OCI-LY3 (cell line): ENCODE results near the gene NUAK2.
"Not testable (repeated sequence)": the region's sequence is repeated elsewhere in the genome, so short reads cannot be mapped to it uniquely, and the experiment has no call there.

Experiments
- H2AFZ ChIP-seq: fragments of 200-600, 300-600 bp; shearing (Covaris generic); 2 replicates; pipeline ENCODE4 v1.6.0; 2014; ENCODE audit warnings: antibody characterized with exemption, low read depth, low read length
- H3K27ac ChIP-seq: fragments of 200-600, 300-600 bp; sonication (generic); 2 replicates; pipeline ENCODE4 v1.5.1; 2014; ENCODE audit warnings: mild to moderate bottlenecking, low read length, moderate library complexity, mixed read lengths
- H3K27me3 ChIP-seq: fragments of 200-600, 300-600 bp; sonication (generic); 2 replicates; pipeline ENCODE4 v1.6.1; 2014; ENCODE audit warnings: low read depth, low read length, mixed read lengths
- H3K36me3 ChIP-seq: fragments of 200-600, 300-600 bp; sonication (generic); replicated peaks from 2 replicates; pipeline ENCODE3; 2014; ENCODE audit warnings: low read depth, low read length, mixed read lengths
- H3K4me1 ChIP-seq: fragments of 300-600, 200-600 bp; sonication (generic); 2 replicates; pipeline ENCODE4 v1.6.1; 2014; ENCODE audit warnings: low read length, mixed read lengths
- H3K4me2 ChIP-seq: fragments of 200-600, 300-600 bp; sonication (generic); 2 replicates; pipeline ENCODE4 v1.6.1; 2014; ENCODE audit warnings: low read length, mixed read lengths
- H3K4me3 ChIP-seq: fragments of 300-600, 200-600 bp; sonication (generic); 2 replicates; pipeline ENCODE4 v1.5.1; 2014; ENCODE audit warnings: antibody characterized with exemption, mild to moderate bottlenecking, low read length, moderate library complexity
- H3K79me2 ChIP-seq: fragments of 300-600, 200-600 bp; shearing (Covaris generic); 2 replicates; pipeline ENCODE4 v1.6.1; 2014; ENCODE audit warnings: mild to moderate bottlenecking, low read length, mixed read lengths
- H3K9ac ChIP-seq: fragments of 300-600, 200-600 bp; shearing (Covaris generic); 2 replicates; pipeline ENCODE4 v1.6.0; 2014; ENCODE audit warnings: mild to moderate bottlenecking, low read length, moderate library complexity
- H3K9me3 ChIP-seq: fragments of 200-600, 300-600 bp; shearing (Covaris generic); 2 replicates; pipeline ENCODE4 v1.6.1; 2014; ENCODE audit warnings: low read length, mixed read lengths; ENCODE audit not compliant: insufficient read depth
- H4K20me1 ChIP-seq: fragments of 200-600, 300-600 bp; sonication (generic); 2 replicates; pipeline ENCODE4 v1.6.1; 2016; ENCODE audit warnings: low read length, mixed read lengths; ENCODE audit not compliant: insufficient read depth
- CTCF ChIP-seq: fragments of 200-600, 300-600 bp; sonication (generic); IDR thresholded peaks from 2 replicates; pipeline ENCODE4 v1.5.1; 2014; ENCODE audit warnings: antibody characterized with exemption, low read length, low read depth
- EZH2phosphoT487 ChIP-seq: fragments of 200-600 bp; shearing (Covaris generic); IDR thresholded peaks from 2 replicates; pipeline ENCODE4 v1.6.1; 2018; ENCODE audit warnings: antibody characterized with exemption, mixed run types, low read depth

NUAK2 gene

GRCh38 chr1:205285381-205286101 is 36.0 kb downstream of the NUAK2 start:
- H3K79me2 ChIP-seq = peaks cover 7% of the 10 kb centered on the region; the same call in 1 of the 2 replicates
- H3K27ac ChIP-seq = peak overlapping the region; percentile 93
- H4K20me1 ChIP-seq = no peaks in the 10 kb centered on the region
- H3K36me3 ChIP-seq = no peaks in the 10 kb centered on the region
- peaks cover 77% of the 10 kb centered on the region for H3K4me1 ChIP-seq
- TF ChIP-seq EZH2phosphoT487 = no peak
- no peak for TF ChIP-seq CTCF
- H3K9me3 ChIP-seq = no peaks in the 10 kb centered on the region
- peak overlapping the region; percentile 79 for H3K4me2 ChIP-seq
- H3K27me3 ChIP-seq = peaks cover 7% of the 10 kb centered on the region; the same call in 1 of the 2 replicates
- H3K4me3 ChIP-seq = peak overlapping the region; percentile 45
- H3K9ac ChIP-seq = peak overlapping the region; percentile 65
- H2AFZ ChIP-seq = no peak overlapping the region

- peaks cover 7% of the 10 kb centered on the region; the same call in 1 of the 2 replicates for H3K79me2 ChIP-seq
- H4K20me1 ChIP-seq = no peaks in the 10 kb centered on the region
- peak overlapping the region; percentile 79 for H3K4me2 ChIP-seq
- H2AFZ ChIP-seq = no peak overlapping the region; the same call in 1 of the 2 replicates
- H3K9me3 ChIP-seq = no peaks in the 10 kb centered on the region
- H3K27me3 ChIP-seq = peaks cover 7% of the 10 kb centered on the region; the same call in 1 of the 2 replicates
- no peaks in the 10 kb centered on the region for H3K36me3 ChIP-seq
- peaks cover 78% of the 10 kb centered on the region for H3K4me1 ChIP-seq
- H3K9ac ChIP-seq = peak overlapping the region; percentile 65
- H3K27ac ChIP-seq = peak overlapping the region; percentile 93
- peak overlapping the region; percentile 49 for H3K4me3 ChIP-seq
- TF ChIP-seq EZH2phosphoT487 (no peak), CTCF (no peak)
Observed at GRCh38 chr1:205284420-205285144, 37.0 kb downstream of the NUAK2 start.

- Histone ChIP-seq H3K4me2 (peak overlapping the region; percentile 79), H3K79me2 (peaks cover 7% of the 10 kb centered on the region; the same call in 1 of the 2 replicates), H3K9ac (peak overlapping the region; percentile 65), H3K36me3 (no peaks in the 10 kb centered on the region), H3K27ac (peak overlapping the region; percentile 93), H2AFZ (peak overlapping the region; percentile 16; the same call in 1 of the 2 replicates), H4K20me1 (no peaks in the 10 kb centered on the region), H3K4me1 (peaks cover 76% of the 10 kb centered on the region), H3K9me3 (no peaks in the 10 kb centered on the region), H3K27me3 (peaks cover 12% of the 10 kb centered on the region), H3K4me3 (peak overlapping the region; percentile 49)
- TF ChIP-seq EZH2phosphoT487 (no peak), CTCF (no peak)
Observed at GRCh38 chr1:205283270-205284147, 38.0 kb downstream of the NUAK2 start.

- H3K9ac ChIP-seq, H3K36me3 ChIP-seq, H3K79me2 ChIP-seq, H2AFZ ChIP-seq, H4K20me1 ChIP-seq, H3K9me3 ChIP-seq, H3K27ac ChIP-seq, H3K4me3 ChIP-seq: not testable (repeated sequence)
- H3K27me3 ChIP-seq = peaks cover 15% of the 10 kb centered on the region
- H3K4me2 ChIP-seq = 0 out of 2 replicates have a peak overlapping the region, but pooled peaks have one; percentile 40
- peaks cover 52% of the 10 kb centered on the region for H3K4me1 ChIP-seq
Observed at GRCh38 chr1:205280666-205281395, 40.7 kb downstream of the NUAK2 start.
